Body of pancreas (tissue), 4 donors: ENCODE data around the gene PVALEF. TPM values are rescaled to one million over a fixed set of nuclear protein-coding genes. Genes with fewer than 3 reads are reported as not detected.

Source experiments
- ATAC-seq: fragments of 150-250 bp; one replicate; pipeline ENCODE4 v1.9.1; 2016
- DNase-seq, 4 donors: peaks; one replicate each; pipeline ENCODE4 v3.0.0-alpha.2; 2019
- H3K27ac ChIP-seq, 4 donors: fragments of 200-600 bp; sonication (generic); 1 replicate in 3 of 4; 2 replicates in 1 of 4; pipeline versions ENCODE4 v1.5.1 to v1.6.1; 2016 to 2019; ENCODE audit warnings: mild to moderate bottlenecking in 1 of 4, mixed read lengths in 1 of 4, moderate library complexity in 1 of 4
- H3K27me3 ChIP-seq, 2 donors: fragments of 200-600 bp; sonication (generic); one replicate each; pipeline ENCODE4 v1.6.0; 2016; ENCODE audit warnings: mild to moderate bottlenecking in 1 of 2
- H3K36me3 ChIP-seq, 2 donors: fragments of 200-600 bp; sonication (generic); replicated peaks in 1 of 2; 2 replicates each; pipeline ENCODE4 v1.5.1; 2016; ENCODE audit warnings: low read depth in 2 of 2; ENCODE audit not compliant: insufficient read depth in 1 of 2
- H3K4me1 ChIP-seq: fragments of 200-600 bp; sonication (generic); one replicate; pipeline ENCODE4 v1.6.0; 2016
- H3K4me3 ChIP-seq, 2 donors: fragments of 200-600 bp; sonication (generic); 1 replicate in 1 of 2; 2 replicates in 1 of 2; pipeline ENCODE4 v1.5.1; 2016 to 2019
- H3K9me3 ChIP-seq, 3 donors: fragments of 200-600 bp; sonication (generic); 1 replicate in 2 of 3; 2 replicates in 1 of 3; pipeline ENCODE4 v1.5.1; 2016
- POLR2A ChIP-seq, 3 donors: fragments of 450-650 bp; IDR thresholded peaks; one replicate each; pipeline ENCODE4 v1.6.1; 2016; ENCODE audit warnings: antibody characterized with exemption in 3 of 3, mild to moderate bottlenecking in 2 of 3
- WGBS, 2 donors: methylation state at CpG; one replicate each; pipeline ENCODE4 v1.1.5; 2017; 5-methylcytosine and 5-hydroxymethylcytosine counted together
- intact Hi-C: fragments of 100-400 bp; cut with DNase I; formaldehyde crosslinking; loops from one replicate; pipeline ENCODE4 v1.15.1; 2023
- total RNA-seq, 2 donors: library from RNA; depleted of rRNA; stranded (reverse); fragments of >200 nt; gene quantifications; one replicate each; pipeline ENCODE4 v1.1.0, GENCODE V29; 2016
- TF ChIP-seq, protein P1 (sequence below), 7 experiments: fragments of 450-650 bp in 4 of 7; fragments of 200-600 bp in 3 of 7; sonication (generic) in 3 of 7; IDR thresholded peaks; one replicate each; pipeline ENCODE4 v1.5.1; 2016 to 2019; ENCODE audit warnings: antibody characterized with exemption in 7 of 7

PVALEF gene
- total RNA-seq, 2 donors from 2014 or later, result not detected

DNA sequence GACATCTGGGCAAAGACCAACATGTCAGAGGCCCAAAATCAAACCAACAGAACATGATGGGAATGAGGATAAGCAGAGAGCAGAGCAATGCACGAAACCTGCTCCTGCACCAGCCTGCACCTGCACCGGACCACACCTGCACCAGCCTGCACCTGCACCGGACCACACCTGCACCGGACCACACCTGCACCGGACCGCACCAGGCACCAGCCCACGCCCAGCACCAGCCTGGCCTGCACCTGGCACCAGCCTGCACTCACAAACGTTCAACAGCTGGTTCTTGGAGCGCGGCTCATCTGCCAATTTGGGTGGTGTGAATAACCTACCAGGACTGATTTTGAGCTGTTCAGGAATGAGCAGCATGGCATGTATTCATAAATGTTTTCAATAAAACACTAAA, 39.3 kb downstream of the PVALEF start:
- ATAC-seq, result no peak
- DNase-seq, result no peak
- no peak overlapping the region for H3K27ac ChIP-seq
- no peak for TF ChIP-seq POLR2A (IDR thresholded peaks at IDR 0.05)
- TF ChIP-seq, protein P1, sequence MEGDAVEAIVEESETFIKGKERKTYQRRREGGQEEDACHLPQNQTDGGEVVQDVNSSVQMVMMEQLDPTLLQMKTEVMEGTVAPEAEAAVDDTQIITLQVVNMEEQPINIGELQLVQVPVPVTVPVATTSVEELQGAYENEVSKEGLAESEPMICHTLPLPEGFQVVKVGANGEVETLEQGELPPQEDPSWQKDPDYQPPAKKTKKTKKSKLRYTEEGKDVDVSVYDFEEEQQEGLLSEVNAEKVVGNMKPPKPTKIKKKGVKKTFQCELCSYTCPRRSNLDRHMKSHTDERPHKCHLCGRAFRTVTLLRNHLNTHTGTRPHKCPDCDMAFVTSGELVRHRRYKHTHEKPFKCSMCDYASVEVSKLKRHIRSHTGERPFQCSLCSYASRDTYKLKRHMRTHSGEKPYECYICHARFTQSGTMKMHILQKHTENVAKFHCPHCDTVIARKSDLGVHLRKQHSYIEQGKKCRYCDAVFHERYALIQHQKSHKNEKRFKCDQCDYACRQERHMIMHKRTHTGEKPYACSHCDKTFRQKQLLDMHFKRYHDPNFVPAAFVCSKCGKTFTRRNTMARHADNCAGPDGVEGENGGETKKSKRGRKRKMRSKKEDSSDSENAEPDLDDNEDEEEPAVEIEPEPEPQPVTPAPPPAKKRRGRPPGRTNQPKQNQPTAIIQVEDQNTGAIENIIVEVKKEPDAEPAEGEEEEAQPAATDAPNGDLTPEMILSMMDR (IDR thresholded peaks at IDR 0.05), result no peak
- WGBS, 2 donors, result 73% methylated on average over 10 of the region's 10 CpGs; no CpG with 5 or more reads in 1 of the 2 donors
- intact Hi-C loops, result no loop called here
- H3K9me3 ChIP-seq, result no peaks in the 10 kb centered on the region
- no peaks in the 10 kb centered on the region for H3K36me3 ChIP-seq
- H3K27me3 ChIP-seq, result no peaks in the 10 kb centered on the region
- H3K4me3 ChIP-seq, result no peak overlapping the region
- peaks cover 9% of the 10 kb centered on the region for H3K4me1 ChIP-seq

DNA sequence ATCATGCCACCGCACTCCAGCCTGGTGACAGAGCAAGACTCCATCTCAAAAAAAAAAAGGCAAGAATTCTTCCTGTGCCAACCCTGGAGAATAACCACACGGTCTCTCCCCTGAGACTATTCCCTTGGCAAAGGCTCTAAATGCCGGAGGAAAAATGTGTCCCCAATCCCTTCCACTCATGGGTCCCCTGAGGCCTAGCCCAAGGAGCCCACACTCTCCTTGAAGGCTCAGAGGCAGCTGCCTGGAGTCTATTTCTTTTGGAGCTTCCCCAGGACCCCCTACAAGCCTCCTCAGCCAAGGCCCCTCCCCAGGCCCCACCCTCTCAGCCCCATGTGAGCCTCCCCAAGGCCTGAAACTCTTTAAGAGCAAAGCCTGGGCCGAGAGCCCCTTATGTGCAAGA, 40.9 kb downstream of the PVALEF start:
- intact Hi-C loops, result no loop called here
- no peak for ATAC-seq
- 80 to 84% methylated on average over 4 of the region's 4 CpGs for WGBS, 2 donors

DNA sequence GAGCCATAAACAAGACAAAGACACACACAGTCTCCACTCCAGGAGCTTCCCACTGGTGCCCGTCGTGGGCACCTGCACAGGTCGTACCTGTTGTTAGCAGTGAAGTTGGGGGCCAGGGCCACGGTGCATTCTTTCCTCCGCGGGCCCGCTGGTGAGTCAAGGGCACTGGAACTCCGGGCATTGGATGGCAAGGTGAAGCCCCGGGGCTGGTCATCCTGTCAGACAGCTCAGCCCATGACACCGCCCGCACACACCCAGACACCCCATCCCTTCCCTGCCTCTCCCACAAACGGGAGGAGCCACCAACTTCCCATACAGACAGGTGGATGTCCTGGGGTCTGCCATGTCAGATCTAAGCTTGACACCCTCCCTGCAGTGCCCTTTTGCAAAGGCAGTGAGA, 41.4 kb downstream of the PVALEF start:
- no peak for DNase-seq
- TF ChIP-seq, protein P1 (IDR thresholded peaks at IDR 0.05), result no peak
- no peak for TF ChIP-seq POLR2A (IDR thresholded peaks at IDR 0.05)
- no peak overlapping the region for H3K27ac ChIP-seq
- intact Hi-C loops, result no loop called here
- H3K4me3 ChIP-seq, result no peak overlapping the region
- 90 to 97% methylated on average over 11 to 12 of the region's 12 CpGs for WGBS, 2 donors
- no peak for ATAC-seq
- no peaks in the 10 kb centered on the region for H3K27me3 ChIP-seq
- no peaks in the 10 kb centered on the region for H3K4me1 ChIP-seq
- no peaks in the 10 kb centered on the region for H3K36me3 ChIP-seq
- H3K9me3 ChIP-seq, result no peaks in the 10 kb centered on the region

More for the DNA sequence above, 40.9 kb downstream of the PVALEF start:
- H3K36me3 ChIP-seq, result no peaks in the 10 kb centered on the region
- H3K27me3 ChIP-seq, result no peaks in the 10 kb centered on the region
- H3K27ac ChIP-seq, result no peak overlapping the region
- no peak overlapping the region for H3K4me3 ChIP-seq
- DNase-seq, result no peak
- no peaks in the 10 kb centered on the region for H3K9me3 ChIP-seq
- H3K4me1 ChIP-seq, result peaks cover under 1% of the 10 kb centered on the region
- TF ChIP-seq POLR2A (IDR thresholded peaks at IDR 0.05), result no peak
- TF ChIP-seq, protein P1 (IDR thresholded peaks at IDR 0.05), result no peak

DNA sequence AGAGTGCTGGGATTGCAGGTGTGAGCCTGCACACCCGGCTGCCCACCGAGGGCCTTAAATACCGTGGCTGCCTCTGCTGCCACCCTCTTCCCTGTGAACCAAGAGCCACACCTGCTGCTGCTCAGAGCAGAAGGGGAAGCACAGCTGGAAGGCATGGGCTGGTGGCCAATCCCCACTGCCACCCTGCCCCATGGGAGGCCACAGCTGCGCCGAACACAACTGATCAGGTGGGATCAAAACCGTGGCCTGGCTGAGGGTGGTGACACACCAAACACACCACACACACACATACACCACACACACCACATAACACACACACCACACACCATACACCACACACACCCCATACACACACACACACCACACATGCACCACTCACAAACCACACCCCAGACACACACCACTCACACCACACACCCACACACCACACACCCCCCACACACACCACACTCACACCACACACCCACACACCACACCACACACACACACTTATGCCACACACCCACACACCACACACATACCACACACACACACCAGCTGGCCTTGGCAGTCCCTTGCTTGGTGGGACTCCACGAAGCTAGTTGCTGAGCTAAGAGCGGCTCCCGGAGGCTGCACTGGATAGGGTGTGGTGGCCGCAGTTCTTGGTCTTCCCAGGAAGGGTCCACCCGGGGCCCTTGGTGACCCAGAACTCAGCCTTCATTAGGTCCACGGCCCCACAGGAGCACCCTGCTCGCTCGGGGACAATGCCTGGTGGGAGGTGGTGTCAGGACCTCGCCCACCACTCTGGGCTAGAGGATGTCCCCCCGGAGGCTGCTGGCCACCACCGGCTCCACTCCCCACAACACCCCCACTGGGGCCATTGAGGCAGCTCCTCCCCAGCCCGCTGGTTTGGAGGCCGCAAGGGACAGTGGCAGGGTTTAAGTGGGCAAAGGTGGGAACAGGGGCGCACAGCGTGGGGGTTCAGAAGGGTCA, 42.6 kb downstream of the PVALEF start:
- WGBS, 2 donors, result 82 to 85% methylated on average over 14 to 18 of the region's 21 CpGs
- Histone ChIP-seq H3K4me1 (no peaks in the 10 kb centered on the region), H3K4me3 (no peak overlapping the region), H3K36me3 (no peaks in the 10 kb centered on the region), H3K27ac (no peak overlapping the region), H3K27me3 (no peaks in the 10 kb centered on the region), H3K9me3 (no peaks in the 10 kb centered on the region)
- intact Hi-C loops, result no loop called here
- no peak for DNase-seq
- ATAC-seq, result no peak
- TF ChIP-seq, protein P1 (IDR thresholded peaks at IDR 0.05), result no peak
- TF ChIP-seq POLR2A (IDR thresholded peaks at IDR 0.05), result no peak
